Endothelial cell of umbilical vein (primary cell): ENCODE results near the gene RTKN. TPM values are rescaled to one million over a fixed set of nuclear protein-coding genes. Genes with fewer than 3 reads are reported as not detected.
A peak's percentile ranks its signal among the peaks of the same experiment; 100 is the strongest.

Source experiments
- BruUV-seq: library from RNA; stranded (reverse); fragments of 400-500 nt; replicated peaks from 2 replicates; lab custom pipeline; 2021; lab: Mats Ljungman, UMichigan
- CTCF ChIA-PET: fragments of 300-600, 350-600 bp; sonication (Branson Sonifier 250); formaldehyde crosslinking; loops from one replicate; lab custom pipeline; 2021; ENCODE audit warnings: antibody characterized with exemption, inconsistent platforms; lab: Charles Lee
- POLR2A ChIA-PET: fragments of 300-600, 350-600 bp; sonication (Branson Sonifier 250); formaldehyde crosslinking; loops from one replicate; lab custom pipeline; 2021; ENCODE audit warnings: antibody characterized with exemption, inconsistent platforms; lab: Charles Lee
- DNase-seq: peaks from one replicate; pipeline ENCODE4 v3.0.0-alpha.2; 2011; ENCODE audit warnings: low read depth, low spot score
- FAIRE-seq: peaks from 2 replicates; lab custom pipeline; 2011; peaks lifted over from hg19 to GRCh38; lab: Jason Lieb, UNC
- H2AFZ ChIP-seq: 2 replicates; pipeline ENCODE4 v1.6.0; 2012; ENCODE audit warnings: low read depth, low read length, control low read depth, inconsistent platforms
- H3K27ac ChIP-seq: 2 replicates; pipeline ENCODE4 v1.5.1; 2011; ENCODE audit warnings: low read depth, mild to moderate bottlenecking, control low read depth, low read length, moderate library complexity; ENCODE audit not compliant: insufficient read depth
- H3K27me3 ChIP-seq, 2 experiments: 2 replicates each; pipeline versions ENCODE4 v1.6.0 to v1.6.1; 2011; ENCODE audit warnings: low read length in 2 of 2, mixed read lengths in 1 of 2; ENCODE audit not compliant: control insufficient read depth in 2 of 2, insufficient read depth in 2 of 2
- H3K36me3 ChIP-seq, 2 experiments: 2 replicates in 1 of 2; 3 replicates in 1 of 2; pipeline ENCODE4 v1.5.1; 2011; ENCODE audit warnings: low read length in 2 of 2, mild to moderate bottlenecking in 1 of 2, moderate library complexity in 1 of 2; ENCODE audit not compliant: control insufficient read depth in 2 of 2, insufficient read depth in 2 of 2; ENCODE audit errors: extremely low read depth in 1 of 2
- H3K4me1 ChIP-seq: 3 replicates; pipeline ENCODE4 v1.5.1; 2011; ENCODE audit warnings: mild to moderate bottlenecking, low read length; ENCODE audit not compliant: control insufficient read depth, insufficient read depth; ENCODE audit errors: extremely low read depth
- H3K4me2 ChIP-seq: 2 replicates; pipeline ENCODE4 v1.6.1; 2011; ENCODE audit warnings: low read length, control low read depth, mixed read lengths; ENCODE audit not compliant: insufficient read depth
- H3K4me3 ChIP-seq, 3 experiments: fragments of 200-600 bp in 1 of 3; sonication (generic), shearing (Covaris generic) in 1 of 3; replicated peaks in 1 of 3; 2 replicates each; pipeline ENCODE4 v1.5.1; 2011 to 2016; ENCODE audit warnings: control low read depth in 3 of 3, low read length in 3 of 3, mild to moderate bottlenecking in 2 of 3, inconsistent platforms in 1 of 3, low read depth in 1 of 3, moderate library complexity in 1 of 3; ENCODE audit not compliant: insufficient read depth in 1 of 3
- H3K79me2 ChIP-seq: 2 replicates; pipeline ENCODE4 v1.6.0; 2012; ENCODE audit warnings: low read length, inconsistent platforms; ENCODE audit not compliant: control insufficient read depth, insufficient read depth
- H3K9ac ChIP-seq: replicated peaks from 2 replicates; pipeline ENCODE3; 2011; ENCODE audit warnings: low read length, control low read depth; ENCODE audit not compliant: insufficient read depth; ENCODE audit errors: extremely low read depth
- H3K9me1 ChIP-seq: replicated peaks from 3 replicates; pipeline ENCODE4 v1.6.0; 2011; ENCODE audit warnings: mild to moderate bottlenecking, low read length; ENCODE audit not compliant: control insufficient read depth, insufficient read depth; ENCODE audit errors: extremely low read depth
- H3K9me3 ChIP-seq: replicated peaks from 2 replicates; pipeline ENCODE4 v1.5.1; 2012; ENCODE audit warnings: low read length, inconsistent platforms; ENCODE audit not compliant: control insufficient read depth, insufficient read depth
- H4K20me1 ChIP-seq: replicated peaks from 2 replicates; pipeline ENCODE3; 2011; ENCODE audit warnings: mild to moderate bottlenecking, low read length; ENCODE audit not compliant: control insufficient read depth, insufficient read depth; ENCODE audit errors: extremely low read depth
- EZH2 ChIP-seq: IDR thresholded peaks from 2 replicates; pipeline ENCODE4 v1.6.1; 2012; ENCODE audit warnings: borderline replicate concordance, low read depth, mild to moderate bottlenecking, moderate library complexity, low read length, inconsistent platforms; ENCODE audit not compliant: severe bottlenecking
- FOS ChIP-seq: IDR thresholded peaks from 2 replicates; pipeline ENCODE4 v1.6.1; 2011; ENCODE audit warnings: mild to moderate bottlenecking, low read length, moderate library complexity, borderline replicate concordance; ENCODE audit not compliant: insufficient read depth
- MAX ChIP-seq: IDR thresholded peaks from 2 replicates; pipeline ENCODE4 v1.6.1; 2011; ENCODE audit not compliant: insufficient read depth, insufficient read length
- POLR2A ChIP-seq: IDR thresholded peaks from 2 replicates; pipeline ENCODE4 v1.6.1; 2012; ENCODE audit warnings: low read depth, mild to moderate bottlenecking, control low read depth, low read length
- POLR2AphosphoS5 ChIP-seq: IDR thresholded peaks from 2 replicates; pipeline ENCODE4 v1.6.1; 2012; ENCODE audit warnings: low read depth, mild to moderate bottlenecking, control low read depth, low read length, moderate library complexity; ENCODE audit not compliant: insufficient read depth
- dilution Hi-C: fragments of 300-500 bp; cut with MboI; formaldehyde crosslinking; loops from one replicate; pipeline ENCODE4 v1.15.0; 2019; ENCODE audit warnings: low sequenced_read_pairs; ENCODE audit not compliant: extremely low pct_ligation_motif_present
- intact Hi-C: fragments of 100-400 bp; cut with micrococcal nuclease; formaldehyde crosslinking; loops from one replicate; pipeline ENCODE4 v1.10.0; 2022
- polyA plus RNA-seq, 4 experiments: library from polyadenylated mRNA; depleted of rRNA in 3 of 4; stranded (reverse) in 3 of 4; unstranded in 1 of 4; fragments of >200 nt; gene quantifications; 2 replicates each; pipeline versions ENCODE4 v1.2.1 to v1.2.3, GENCODE V29; 2011 to 2012; ENCODE audit warnings: missing spikeins in 1 of 4
- total RNA-seq: library from RNA; stranded (reverse); gene quantifications from 2 replicates; pipeline ENCODE4 v1.2.3, GENCODE V29; 2021

RTKN gene
- total and polyA plus RNA-seq, 2 donors (not counting 3 experiments of a cell fraction or from before 2014, with no cell fraction given) = 20.0 to 20.7 TPM

GRCh38 chr2:74454654-74455511, 13.1 kb upstream of the RTKN start, which contains the start of gene INO80B:
Gene INO80B, plus strand, starts transcription at chr2:74455087. Its CDS starts 30 bp downstream, at chr2:74455117.
- Histone ChIP-seq H3K27ac (no peak within 1 kb of the TSS), H3K79me2 (peaks cover 2% of the 10 kb centered on the region), H3K9me3 (no peaks in the 10 kb centered on the region), H3K4me3 (peak within 1 kb of the TSS; percentile 59 to 77 (median 69)), H3K27me3 (peaks cover 0 to 4% of the 10 kb centered on the region in 2 experiments), H3K4me2 (peak within 1 kb of the TSS; percentile 72), H2AFZ (peak within 1 kb of the TSS; percentile 75), H4K20me1 (no peaks in the 10 kb centered on the region), H3K36me3 (no peaks in the 10 kb centered on the region), H3K4me1 (peaks cover 22% of the 10 kb centered on the region), H3K9me1 (no peaks in the 10 kb centered on the region), H3K9ac (peak within 1 kb of the TSS; percentile 49)
- ChIA-PET CTCF (interaction anchor here (0.7 to 2.7 kb wide), 9 partner anchors 9 to 631 kb away, joined by 3 to 15 read pairs (median 3); partner anchors contain the start of genes CCDC142 and TTC31), POLR2A (interaction anchor here (1.6 kb wide), 1 partner anchor 15 kb away, joined by 3 read pairs; no protein-coding TSS in a partner anchor)
- dilution Hi-C loops = no loop called here
- DNase-seq = peak; percentile 99
- BruUV-seq = TSS peak; percentile 16
- intact Hi-C loops = loop anchor here (1.0 to 2.0 kb wide), 6 partner anchors 10 to 74 kb away; partner anchors contain the start of genes AUP1, C2orf81, HTRA2 and MOGS
- FAIRE-seq = peak; percentile 100
- no peak for TF ChIP-seq EZH2
- peak; percentile 67 for TF ChIP-seq MAX
- peak; percentile 51 for TF ChIP-seq FOS
- TF ChIP-seq POLR2AphosphoS5 = peak; percentile 52
- no peak for TF ChIP-seq POLR2A
